ENCODE results near the gene SOX30. TPM values are rescaled to one million over a fixed set of nuclear protein-coding genes. Genes with fewer than 3 reads are reported as not detected.

SOX30 gene
- total and polyA plus RNA-seq, 2 of the 13 experiments (the other 11 are each of a cell fraction or from before 2014, with no cell fraction given): 0.05 TPM; not detected in 1

- no peak for DNase-seq (ENCODE audit: low spot score)
- in situ Hi-C loops (cut with HindIII; ENCODE audit: extremely low pct_ligation_motif_present, low pct_unique_long_range_greater_than_20kb): loop anchor here (5.0 kb wide), 1 partner anchor 71 kb away; the partner anchor contains the start of gene LSM11
- FAIRE-seq: no peak
- H3K36me3 ChIP-seq (replicated peaks in 1 of 2; ENCODE audit: control insufficient read depth in 1 of 2, insufficient read depth in 2 of 2, low read length in 2 of 2): no peaks in the 10 kb centered on the region
- CTCF ChIA-PET (ENCODE audit: low intra/inter-chr PET ratio, low total read pairs): no interaction called here
- BruUV-seq (replicated peaks): no TSS peak
- no peaks in the 10 kb centered on the region for H3K79me2 ChIP-seq (ENCODE audit: insufficient read depth, low read length)
- no peaks in the 10 kb centered on the region for H3K27me3 ChIP-seq (ENCODE audit: control insufficient read depth in 1 of 2, insufficient read depth in 2 of 2, low read length in 2 of 2)
- intact Hi-C loops (cut with micrococcal nuclease; ENCODE audit: unreplicated experiment): no loop called here
- no peak for ATAC-seq
- 94% methylated on average over 57 of the region's 57 CpGs for WGBS (ENCODE audit: low lambda C conversion rate)
- peaks cover 15% of the 10 kb centered on the region; the same call in 1 of the 2 replicates for H3K4me1 ChIP-seq (ENCODE audit: insufficient read depth, low read length)
- no peaks in the 10 kb centered on the region for H4K20me1 ChIP-seq (ENCODE audit: insufficient read depth, low read length)
- H3K9ac ChIP-seq (ENCODE audit: insufficient read depth, low read depth, low read length): no peak overlapping the region
- no peak overlapping the region for H3K4me3 ChIP-seq (replicated peaks in 1 of 3; ENCODE audit: insufficient read depth in 1 of 3, low read depth in 2 of 3, low read length in 3 of 3)
- H3K27ac ChIP-seq (ENCODE audit: extremely low read length, insufficient read depth, low read length): no peak overlapping the region
- H3K9me3 ChIP-seq (ENCODE audit: low read length): peaks cover 6% of the 10 kb centered on the region; the same call in 1 of the 2 replicates
- no peak overlapping the region for H2AFZ ChIP-seq (ENCODE audit: low read length)
- POLR2A ChIA-PET: no interaction called here
- H3K4me2 ChIP-seq (ENCODE audit: low read depth, low read length): no peak overlapping the region
- TF ChIP-seq ZNF7 (CRISPR knock-in tag; IDR thresholded peaks at IDR 0.05): no peak
Measured at GRCh38 chr5:157671592-157672330, 19.5 kb upstream of the SOX30 start.

- Histone ChIP-seq H3K9ac (ENCODE audit: insufficient read depth, low read depth, low read length) (no peak within 1 kb of the TSS), H3K79me2 (ENCODE audit: insufficient read depth, low read length) (no peaks in the 10 kb centered on the region), H3K4me1 (ENCODE audit: insufficient read depth, low read length) (peaks cover 15% of the 10 kb centered on the region; the same call in 1 of the 2 replicates), H3K27ac (ENCODE audit: extremely low read length, insufficient read depth, low read length) (no peak within 1 kb of the TSS), H3K27me3 (ENCODE audit: control insufficient read depth in 1 of 2, insufficient read depth in 2 of 2, low read length in 2 of 2) (no peaks in the 10 kb centered on the region), H3K4me3 (replicated peaks in 1 of 3; ENCODE audit: insufficient read depth in 1 of 3, low read depth in 2 of 3, low read length in 3 of 3) (no peak within 1 kb of the TSS; a peak in 1 of 6 replicates), H3K36me3 (replicated peaks in 1 of 2; ENCODE audit: control insufficient read depth in 1 of 2, insufficient read depth in 2 of 2, low read length in 2 of 2) (no peaks in the 10 kb centered on the region), H3K9me3 (ENCODE audit: low read length) (peaks cover 6% of the 10 kb centered on the region; the same call in 1 of the 2 replicates), H2AFZ (ENCODE audit: low read length) (peak within 1 kb of the TSS; percentile 1), H4K20me1 (ENCODE audit: insufficient read depth, low read length) (no peaks in the 10 kb centered on the region), H3K4me2 (ENCODE audit: low read depth, low read length) (peak within 1 kb of the TSS; percentile 46)
- in situ Hi-C loops (cut with HindIII; ENCODE audit: extremely low pct_ligation_motif_present, low pct_unique_long_range_greater_than_20kb): loop anchor here (5.0 kb wide), 1 partner anchor 71 kb away; the partner anchor contains the start of gene LSM11
- ATAC-seq (no peak), FAIRE-seq (no peak), DNase-seq (ENCODE audit: low spot score) (peak; percentile 47)
- POLR2A ChIA-PET: interaction anchor here (0.5 kb wide), 1 partner anchor 266 kb away, joined by 3 read pairs; no protein-coding TSS in a partner anchor
- CTCF ChIA-PET (ENCODE audit: low intra/inter-chr PET ratio, low total read pairs): interaction anchor here (2.5 to 3.5 kb wide), 2 partner anchors 47 to 73 kb away, joined by 8 to 54 read pairs; partner anchors contain the start of gene LSM11
- intact Hi-C loops (cut with micrococcal nuclease; ENCODE audit: unreplicated experiment): no loop called here
- BruUV-seq (replicated peaks): no TSS peak
- WGBS (ENCODE audit: low lambda C conversion rate): 65% methylated on average over 49 of the region's 59 CpGs
- TF ChIP-seq ERF (CRISPR knock-in tag; IDR thresholded peaks at IDR 0.05) (no peak), ZNF670 (CRISPR knock-in tag; IDR thresholded peaks at IDR 0.05; ENCODE audit: borderline replicate concordance) (no peak), AHDC1 (CRISPR knock-in tag; IDR thresholded peaks at IDR 0.05; ENCODE audit: borderline replicate concordance) (no peak), IRF1 (CRISPR knock-in tag; IDR thresholded peaks at IDR 0.05; ENCODE audit: low read depth) (no peak), ZNF598 (CRISPR knock-in tag; IDR thresholded peaks at IDR 0.05; ENCODE audit: borderline replicate concordance) (no peak)
Measured at GRCh38 chr5:157670662-157671591, 18.7 kb upstream of the SOX30 start, which contains the start of gene C5orf52. TSS of gene C5orf52 (plus strand) at chr5:157671533. CDS start at chr5:157671615, 82 bp downstream.

All from HepG2 (cell line).